Natural killer cell (primary cell): ENCODE measurements around the gene AFAP1. TPM values are rescaled to one million over a fixed set of nuclear protein-coding genes. Genes with fewer than 3 reads are reported as not detected.

Experiments used
- ATAC-seq, 3 donors: fragments of 150-1000 bp in 2 of 3; fragments of 200-7000 bp in 1 of 3; cut with Tn5 transposase; 1 replicate in 1 of 3; 2 replicates in 2 of 3; pipeline ENCODE4 v1.10.0; 2021; ENCODE audit warnings: mild to moderate bottlenecking in 2 of 3, moderate library complexity in 2 of 3
- DNase-seq, 2 donors: peaks; one replicate each; pipeline versions ENCODE4 v3.0.0 to v3.0.0-alpha.2; 2013 to 2021; ENCODE audit warnings: mixed read lengths in 1 of 2
- H3K27ac ChIP-seq: one replicate; pipeline ENCODE4 v1.5.1; 2013; ENCODE audit warnings: mild to moderate bottlenecking, low read length
- H3K27me3 ChIP-seq: one replicate; pipeline ENCODE4 v1.6.1; 2013; ENCODE audit warnings: low read length; ENCODE audit not compliant: control insufficient read depth, insufficient read depth
- H3K36me3 ChIP-seq: one replicate; pipeline ENCODE4 v1.6.1; 2013; ENCODE audit warnings: low read length; ENCODE audit not compliant: control insufficient read depth, insufficient read depth
- H3K4me1 ChIP-seq: one replicate; pipeline ENCODE4 v1.6.1; 2013; ENCODE audit warnings: low read length; ENCODE audit not compliant: control insufficient read depth, insufficient read depth
- H3K4me3 ChIP-seq: one replicate; pipeline ENCODE4 v1.5.1; 2013; ENCODE audit warnings: low read length
- H3K9me3 ChIP-seq: one replicate; pipeline ENCODE4 v1.6.1; 2013; ENCODE audit warnings: low read length; ENCODE audit not compliant: control insufficient read depth, insufficient read depth
- H3K27ac Mint-ChIP-seq, 2 donors: one replicate each; pipeline ENCODE4 v1.8.0; 2022; ENCODE audit warnings: mild to moderate bottlenecking in 2 of 2, mixed read lengths in 2 of 2, moderate library complexity in 1 of 2
- H3K27me3 Mint-ChIP-seq, 2 donors: one replicate each; pipeline ENCODE4 v1.8.0; 2022; ENCODE audit warnings: low read depth in 2 of 2, mixed read lengths in 2 of 2
- H3K36me3 Mint-ChIP-seq: one replicate; pipeline ENCODE4 v1.8.0; 2022; ENCODE audit warnings: mixed read lengths
- H3K4me1 Mint-ChIP-seq, 2 donors: one replicate each; pipeline ENCODE4 v1.8.0; 2022; ENCODE audit warnings: mixed read lengths in 2 of 2
- H3K4me3 Mint-ChIP-seq: one replicate; pipeline ENCODE4 v1.8.0; 2022; ENCODE audit warnings: mild to moderate bottlenecking, moderate library complexity, mixed read lengths
- H3K9me3 Mint-ChIP-seq, 2 donors: one replicate each; pipeline ENCODE4 v1.8.0; 2022; ENCODE audit warnings: mixed read lengths in 2 of 2
- WGBS: methylation state at CpG from one replicate; pipeline ENCODE4 v1.1.7; 2013; ENCODE audit warnings: missing lambda C conversion rate; ENCODE audit not compliant: insufficient coverage; 5-methylcytosine and 5-hydroxymethylcytosine counted together
- intact Hi-C: fragments of 100-400 bp; cut with micrococcal nuclease; formaldehyde crosslinking; loops from one replicate; pipeline ENCODE4 v1.14.2; 2022
- total RNA-seq, 4 donors: library from RNA; stranded (reverse); fragments of 120-200 nt in 1 of 4; gene quantifications; one replicate each; pipeline versions ENCODE4 v1.2.3 to v1.2.4, GENCODE V29; 2013 to 2022
- TF ChIP-seq, protein P1 (sequence below): fragments of 200-600 bp; IDR thresholded peaks from one replicate; pipeline ENCODE4 v1.8.0; 2022; ENCODE audit warnings: antibody characterized with exemption

AFAP1 gene
- total RNA-seq, 3 donors from 2014 or later (not counting 1 experiment from before 2014, with no cell fraction given), result 4.9 to 12.5 (median 9.5) TPM

DNA sequence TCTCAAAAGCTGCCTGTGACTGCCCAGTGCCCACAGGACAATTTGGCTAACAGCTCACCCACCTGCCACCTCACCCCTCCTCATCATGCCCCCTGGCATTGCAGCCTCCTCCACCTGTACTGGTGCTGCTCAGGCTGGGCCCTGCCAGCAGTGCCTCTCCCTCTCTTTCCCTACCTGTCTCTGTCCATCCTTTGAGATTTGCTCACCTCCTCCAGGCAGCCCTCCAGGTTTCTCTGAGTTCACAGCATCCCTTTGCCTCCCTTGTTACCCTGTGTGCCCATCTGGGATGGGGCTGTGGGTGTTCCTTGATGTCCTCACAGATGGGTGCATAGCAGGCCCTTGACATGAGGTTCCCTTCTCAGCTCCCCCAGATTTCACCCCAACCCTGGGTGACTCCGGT lies 224.9 kb downstream of the AFAP1 start:
- Mint-ChIP-seq H3K4me1 (peaks cover 17 to 37% of the 10 kb centered on the region in 2 donors), H3K4me3 (no peak overlapping the region), H3K27me3 (peaks cover 2 to 8% of the 10 kb centered on the region in 2 donors), H3K36me3 (no peaks in the 10 kb centered on the region), H3K9me3 (no peaks in the 10 kb centered on the region), H3K27ac (no peak overlapping the region)
- Histone ChIP-seq H3K9me3 (peaks cover 10% of the 10 kb centered on the region), H3K27me3 (peaks cover 5% of the 10 kb centered on the region), H3K27ac (no peak overlapping the region), H3K4me1 (peaks cover 6% of the 10 kb centered on the region), H3K4me3 (no peak overlapping the region), H3K36me3 (no peaks in the 10 kb centered on the region)
- WGBS, result 89% methylated on average over 1 of the region's 1 CpG
- intact Hi-C loops, result loop anchor here (10.0 kb wide), 1 partner anchor 280 kb away; the partner anchor contains the start of gene PSAPL1
- no peak for ATAC-seq
- no peak for DNase-seq
- TF ChIP-seq, protein P1, sequence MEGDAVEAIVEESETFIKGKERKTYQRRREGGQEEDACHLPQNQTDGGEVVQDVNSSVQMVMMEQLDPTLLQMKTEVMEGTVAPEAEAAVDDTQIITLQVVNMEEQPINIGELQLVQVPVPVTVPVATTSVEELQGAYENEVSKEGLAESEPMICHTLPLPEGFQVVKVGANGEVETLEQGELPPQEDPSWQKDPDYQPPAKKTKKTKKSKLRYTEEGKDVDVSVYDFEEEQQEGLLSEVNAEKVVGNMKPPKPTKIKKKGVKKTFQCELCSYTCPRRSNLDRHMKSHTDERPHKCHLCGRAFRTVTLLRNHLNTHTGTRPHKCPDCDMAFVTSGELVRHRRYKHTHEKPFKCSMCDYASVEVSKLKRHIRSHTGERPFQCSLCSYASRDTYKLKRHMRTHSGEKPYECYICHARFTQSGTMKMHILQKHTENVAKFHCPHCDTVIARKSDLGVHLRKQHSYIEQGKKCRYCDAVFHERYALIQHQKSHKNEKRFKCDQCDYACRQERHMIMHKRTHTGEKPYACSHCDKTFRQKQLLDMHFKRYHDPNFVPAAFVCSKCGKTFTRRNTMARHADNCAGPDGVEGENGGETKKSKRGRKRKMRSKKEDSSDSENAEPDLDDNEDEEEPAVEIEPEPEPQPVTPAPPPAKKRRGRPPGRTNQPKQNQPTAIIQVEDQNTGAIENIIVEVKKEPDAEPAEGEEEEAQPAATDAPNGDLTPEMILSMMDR, result no peak

DNA sequence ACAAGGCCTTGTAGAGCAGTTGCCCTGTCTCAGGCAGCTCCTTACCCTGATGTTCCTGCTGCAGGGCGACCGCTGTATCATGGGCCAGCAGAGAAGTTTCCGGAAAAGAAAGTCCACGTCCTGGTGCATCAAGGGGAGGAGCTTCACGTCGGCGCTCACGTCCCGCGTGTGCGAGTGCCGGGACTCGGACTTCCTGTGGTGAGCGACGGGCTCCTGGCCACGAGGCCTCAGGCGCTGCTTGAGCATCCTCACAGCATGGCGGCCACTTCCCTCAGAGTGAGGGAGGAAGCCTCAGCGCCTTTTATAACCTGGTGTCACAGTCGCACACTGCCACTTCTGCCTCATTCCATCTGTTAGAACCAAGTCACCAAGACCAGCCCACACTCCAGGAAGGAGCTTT lies 225.5 kb downstream of the AFAP1 start:
- H3K27me3 ChIP-seq, result no peaks in the 10 kb centered on the region
- H3K4me1 ChIP-seq, result peaks cover under 1% of the 10 kb centered on the region
- Mint-ChIP-seq H3K27me3 (peaks cover 0 to 5% of the 10 kb centered on the region in 2 donors), H3K36me3 (no peaks in the 10 kb centered on the region), H3K9me3 (no peaks in the 10 kb centered on the region), H3K4me3 (no peak overlapping the region), H3K4me1 (peaks cover 14 to 33% of the 10 kb centered on the region in 2 donors), H3K27ac (no peak overlapping the region)
- DNase-seq, result no peak
- H3K9me3 ChIP-seq, result peaks cover 10% of the 10 kb centered on the region
- ATAC-seq, result no peak
- intact Hi-C loops, result loop anchor here (10.0 kb wide), 1 partner anchor 279 kb away; the partner anchor contains the start of gene PSAPL1
- H3K36me3 ChIP-seq, result no peaks in the 10 kb centered on the region
- TF ChIP-seq, protein P1, result no peak
- WGBS, result 91% methylated on average over 20 of the region's 20 CpGs
- no peak overlapping the region for H3K4me3 ChIP-seq
- no peak overlapping the region for H3K27ac ChIP-seq

DNA sequence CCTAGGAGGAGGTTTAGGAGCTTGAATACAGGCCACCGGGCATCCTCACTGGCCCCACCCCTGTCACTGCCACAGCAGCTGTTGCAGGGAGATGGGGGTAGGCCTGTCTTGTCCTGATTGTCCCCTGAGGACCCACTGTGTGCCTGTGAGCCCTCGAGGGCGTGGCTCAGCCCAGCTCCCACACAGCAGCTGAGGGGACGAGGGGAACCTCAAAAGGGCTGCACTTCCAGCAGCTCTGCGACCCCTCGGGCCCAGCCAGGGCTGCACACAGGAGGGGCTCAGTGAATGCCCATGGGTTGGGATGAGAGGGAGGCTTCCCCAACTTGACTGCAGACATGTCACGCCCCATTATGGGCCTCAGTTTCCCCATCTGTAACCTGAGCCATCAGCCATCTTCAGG lies 225.9 kb downstream of the AFAP1 start:
- Mint-ChIP-seq H3K36me3 (no peaks in the 10 kb centered on the region), H3K27me3 (peaks cover 0 to 5% of the 10 kb centered on the region in 2 donors), H3K4me1 (peaks cover 12 to 32% of the 10 kb centered on the region in 2 donors), H3K27ac (no peak overlapping the region), H3K4me3 (no peak overlapping the region), H3K9me3 (no peaks in the 10 kb centered on the region)
- 83% methylated on average over 7 of the region's 7 CpGs for WGBS
- Histone ChIP-seq H3K27me3 (no peaks in the 10 kb centered on the region), H3K27ac (no peak overlapping the region), H3K4me3 (no peak overlapping the region), H3K9me3 (peaks cover 10% of the 10 kb centered on the region), H3K4me1 (peaks cover 4% of the 10 kb centered on the region), H3K36me3 (no peaks in the 10 kb centered on the region)
- ATAC-seq (no peak), DNase-seq (no peak)
- TF ChIP-seq, protein P1, result no peak
- intact Hi-C loops, result loop anchor here (10.0 kb wide), 1 partner anchor 279 kb away; the partner anchor contains the start of gene PSAPL1
